ENCODE data around the gene FAM32A.

GRCh38 chr19:16204005-16204294 is 18.7 kb downstream of the FAM32A start:
- TF ChIP-seq CTCF (conservative IDR thresholded peaks at IDR 0.05; ENCODE audit: low read length) (no peak), EZH2phosphoT487 (IDR thresholded peaks at IDR 0.05; ENCODE audit: borderline replicate concordance) (no peak)
